MM.1S (cell line): Measurements from ENCODE around the gene HCRTR2.

Experiments used
- EZH2 ChIP-seq: fragments of 300-600 bp; sonication (generic); optimal IDR thresholded peaks from 2 replicates; pipeline ENCODE3; 2017; ENCODE audit warnings: low read depth, mild to moderate bottlenecking, antibody characterized with exemption, low read length, mixed read lengths
- EZH2phosphoT487 ChIP-seq: fragments of 300-600 bp; sonication (generic); IDR thresholded peaks from 2 replicates; pipeline ENCODE4 v1.6.1; 2018; ENCODE audit warnings: antibody characterized with exemption, low read length
- TF ChIP-seq, protein P1 (sequence below): fragments of 300-600 bp; sonication (generic); IDR thresholded peaks from 2 replicates; pipeline ENCODE4 v1.5.1; 2016; ENCODE audit warnings: antibody characterized with exemption, low read length, mixed read lengths

DNA sequence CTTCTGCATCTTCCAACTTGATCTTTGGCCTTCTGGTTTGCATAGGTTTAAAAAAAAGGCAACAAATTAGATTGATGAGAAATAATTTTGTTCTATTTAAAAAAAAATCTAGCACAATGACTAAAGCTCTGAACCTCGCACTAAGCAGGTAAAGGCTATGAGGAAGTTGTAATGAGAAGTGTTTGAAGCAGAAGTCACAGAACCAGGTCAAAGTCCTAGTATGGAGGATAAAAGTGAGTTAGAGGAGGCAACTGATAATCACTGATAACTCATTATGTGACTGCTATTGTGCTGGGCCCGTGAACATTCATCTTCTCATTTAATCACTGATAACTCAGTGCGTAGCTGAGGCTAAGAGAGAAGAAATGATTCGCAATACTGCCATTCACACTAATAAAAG lies 106.9 kb downstream of the HCRTR2 start:
- TF ChIP-seq, protein P1, sequence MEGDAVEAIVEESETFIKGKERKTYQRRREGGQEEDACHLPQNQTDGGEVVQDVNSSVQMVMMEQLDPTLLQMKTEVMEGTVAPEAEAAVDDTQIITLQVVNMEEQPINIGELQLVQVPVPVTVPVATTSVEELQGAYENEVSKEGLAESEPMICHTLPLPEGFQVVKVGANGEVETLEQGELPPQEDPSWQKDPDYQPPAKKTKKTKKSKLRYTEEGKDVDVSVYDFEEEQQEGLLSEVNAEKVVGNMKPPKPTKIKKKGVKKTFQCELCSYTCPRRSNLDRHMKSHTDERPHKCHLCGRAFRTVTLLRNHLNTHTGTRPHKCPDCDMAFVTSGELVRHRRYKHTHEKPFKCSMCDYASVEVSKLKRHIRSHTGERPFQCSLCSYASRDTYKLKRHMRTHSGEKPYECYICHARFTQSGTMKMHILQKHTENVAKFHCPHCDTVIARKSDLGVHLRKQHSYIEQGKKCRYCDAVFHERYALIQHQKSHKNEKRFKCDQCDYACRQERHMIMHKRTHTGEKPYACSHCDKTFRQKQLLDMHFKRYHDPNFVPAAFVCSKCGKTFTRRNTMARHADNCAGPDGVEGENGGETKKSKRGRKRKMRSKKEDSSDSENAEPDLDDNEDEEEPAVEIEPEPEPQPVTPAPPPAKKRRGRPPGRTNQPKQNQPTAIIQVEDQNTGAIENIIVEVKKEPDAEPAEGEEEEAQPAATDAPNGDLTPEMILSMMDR = no peak
- TF ChIP-seq EZH2phosphoT487 (no peak), EZH2 (no peak)
